Heart left ventricle (tissue), 16 donors: ENCODE results near the gene NT5DC4. TPM values are rescaled to one million over a fixed set of nuclear protein-coding genes. Genes with fewer than 3 reads are reported as not detected.

ENCODE experiments used
- ATAC-seq, 4 donors: fragments of 200-7000 bp; cut with Tn5 transposase; one replicate each; pipeline ENCODE4 v1.9.1; 2020 to 2022; ENCODE audit warnings: moderate library complexity in 4 of 4, mild to moderate bottlenecking in 3 of 4, moderate number of reproducible peaks in 1 of 4
- DNase-seq, 5 donors: peaks; one replicate each; pipeline ENCODE4 v3.0.0-alpha.2; 2020
- H3K27ac ChIP-seq, 12 donors: fragments of 200-600 bp; sonication (generic) in 4 of 12; one replicate each; pipeline versions ENCODE4 v1.5.0 to v1.8.0; 2016 to 2022; ENCODE audit warnings: mild to moderate bottlenecking in 2 of 12
- H3K27me3 ChIP-seq, 9 donors: fragments of 200-600 bp; sonication (generic) in 2 of 9; one replicate each; pipeline versions ENCODE4 v1.5.1 to v1.8.0; 2016 to 2022; ENCODE audit warnings: mild to moderate bottlenecking in 3 of 9
- H3K36me3 ChIP-seq, 9 donors: fragments of 200-600 bp; sonication (generic) in 2 of 9; one replicate each; pipeline versions ENCODE4 v1.5.0 to v1.8.0; 2018 to 2022; ENCODE audit warnings: mild to moderate bottlenecking in 2 of 9
- H3K4me1 ChIP-seq, 12 donors: fragments of 200-600 bp; sonication (generic) in 4 of 12; one replicate each; pipeline versions ENCODE4 v1.5.0 to v1.8.0; 2016 to 2022; ENCODE audit warnings: mild to moderate bottlenecking in 3 of 12
- H3K4me3 ChIP-seq, 12 donors: fragments of 200-600 bp; sonication (generic) in 4 of 12; one replicate each; pipeline versions ENCODE4 v1.5.0 to v1.8.0; 2017 to 2022; ENCODE audit warnings: mild to moderate bottlenecking in 9 of 12, moderate library complexity in 4 of 12
- H3K9me3 ChIP-seq, 12 donors: fragments of 200-600 bp; sonication (generic) in 4 of 12; one replicate each; pipeline versions ENCODE4 v1.5.0 to v1.8.0; 2016 to 2022; ENCODE audit warnings: mild to moderate bottlenecking in 1 of 12
- CTCF ChIP-seq, 12 donors: fragments of 200-600 bp; sonication (generic) in 4 of 12; IDR thresholded peaks; one replicate each; pipeline versions ENCODE4 v1.5.0 to v1.8.0; 2018 to 2022; ENCODE audit warnings: antibody characterized with exemption in 12 of 12, mild to moderate bottlenecking in 5 of 12
- POLR2A ChIP-seq, 2 donors: fragments of 450-650 bp; IDR thresholded peaks; one replicate each; pipeline ENCODE4 v1.6.1; 2017; ENCODE audit warnings: antibody characterized with exemption in 2 of 2, mild to moderate bottlenecking in 2 of 2, moderate library complexity in 2 of 2
- WGBS, 4 donors: extraction: QIAGEN DNeasy Blood & Tissue Kit in 2 of 4; methylation state at CpG; one replicate each; pipeline versions ENCODE4 v1.1.5 to v1.1.7; 2013 to 2018; 5-methylcytosine and 5-hydroxymethylcytosine counted together
- intact Hi-C, 10 donors: fragments of 100-400 bp; cut with DNase I; formaldehyde crosslinking; loops; one replicate each; pipeline versions ENCODE4 v1.11.1 to v1.14.2; 2022
- polyA plus RNA-seq, 2 donors: library from polyadenylated mRNA; stranded (reverse); fragments of 200-250 nt; gene quantifications; one replicate each; pipeline ENCODE4 v1.2.3, GENCODE V29; 2013
- total RNA-seq, 9 donors: library from RNA; depleted of rRNA in 2 of 9; stranded (reverse); fragments of >200 nt in 2 of 9; fragmentation: NEBNext Ultra II Directional in 3 of 9; extraction: Animal tissue kit (Norgen Biotek cat#: 25700) in 3 of 9; gene quantifications; one replicate each; pipeline versions ENCODE4 v1.1.0 to v1.2.4, GENCODE V29; 2016 to 2023
- donor health status: ischemic (EF 13 %, LVEDD 7.1; RV severe dilation, severe dysfunction).
- donor health status: healthy with polysubstance abuse.
- donor health status: DM: no; HTN: yes; CAD: no.
- donor health status: DM: no; HTN: no; CAD: no.
- donor health status: ischemic (EF 25% LVEDD 6.9; RV normal size, moderate dysfunction).
- donor health status: ischemic (EF 25% LVEDD 5.7; RV mildly dilated, moderate dysfunction).
- donor health status: healthy.
- donor health status: DM: yes; HTN: yes; CAD: no.
- donor health status: ischemic (EF 35%, LVEDD 5.7; RV mildly dilated, moderate dysfunction).
- donor health status: nonischemic (EF 11% LVEDD 7.7; RV severe dilation, severe dysfunction).
- donor health status: DM: yes; HTN: yes; CAD: no.
- donor health status: PGD.
- donor health status: ischemic (EF 29% LVEDD 5.4; RV normal size, mild dysfunction).
- donor health status: nonischemic (EF 23%, LVEDD 6.1; RV moderate dilation, normal function).

Gene NT5DC4
- total and polyA plus RNA-seq, 11 donors = 0.16 TPM; not detected in 10

GRCh38 chr2:112692918-112693317 is 27.9 kb upstream of the NT5DC4 start:
- peak overlapping the region in 1 of 12 donors; percentile 77 for H3K27ac ChIP-seq
- no peaks in the 10 kb centered on the region for H3K9me3 ChIP-seq
- TF ChIP-seq POLR2A (IDR thresholded peaks at IDR 0.05) (no peak), CTCF (IDR thresholded peaks at IDR 0.05) (no peak)
- ATAC-seq = no peak
- no peaks in the 10 kb centered on the region for H3K27me3 ChIP-seq
- peaks cover 0 to 28% (median 0%) of the 10 kb centered on the region in 12 donors for H3K4me1 ChIP-seq
- H3K4me3 ChIP-seq = no peak overlapping the region
- intact Hi-C loops = loop anchor here in 4 of 10 donors (5.0 to 10.0 kb wide), 2 partner anchors 66 to 68 kb away; no protein-coding TSS in a partner anchor
- no peak for DNase-seq
- 83 to 95% (median 87%) methylated on average over 1 of the region's 1 CpG for WGBS, 4 donors
- H3K36me3 ChIP-seq = no peaks in the 10 kb centered on the region

GRCh38 chr2:112693596-112693995 is 27.2 kb upstream of the NT5DC4 start:
- peaks cover 0 to 34% (median 0%) of the 10 kb centered on the region in 12 donors for H3K4me1 ChIP-seq
- H3K36me3 ChIP-seq = no peaks in the 10 kb centered on the region
- WGBS, 4 donors = 76 to 86% (median 82%) methylated on average over 9 of the region's 9 CpGs
- intact Hi-C loops = loop anchor here in 4 of 10 donors (5.0 to 10.0 kb wide), 2 partner anchors 66 to 69 kb away; no protein-coding TSS in a partner anchor
- no peaks in the 10 kb centered on the region for H3K9me3 ChIP-seq
- TF ChIP-seq CTCF (IDR thresholded peaks at IDR 0.05) (no peak), POLR2A (IDR thresholded peaks at IDR 0.05) (no peak)
- no peak for DNase-seq
- ATAC-seq = no peak
- no peak overlapping the region for H3K4me3 ChIP-seq
- H3K27ac ChIP-seq = no peak overlapping the region
- no peaks in the 10 kb centered on the region for H3K27me3 ChIP-seq

DNA sequence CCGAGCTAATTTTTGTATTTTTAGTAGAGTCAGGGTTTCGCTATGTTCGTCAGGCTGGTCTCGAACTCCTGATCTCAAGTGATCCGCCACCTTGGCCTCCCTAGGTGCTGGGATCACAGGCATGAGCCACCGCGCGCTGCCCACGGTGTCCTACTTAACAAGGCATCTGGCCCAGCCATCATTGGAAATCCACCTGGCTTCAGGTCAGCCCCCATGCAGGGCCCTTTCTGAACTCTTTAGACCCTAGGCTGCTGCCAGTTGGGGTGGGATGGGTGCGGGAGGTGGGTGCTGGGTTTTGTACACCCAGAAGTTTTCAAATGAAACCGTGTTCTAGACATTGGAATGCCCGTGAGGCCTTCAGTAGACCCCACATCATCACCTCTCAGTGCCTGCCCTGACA is 26.6 kb upstream of the NT5DC4 start:
- no peak for DNase-seq
- ATAC-seq = no peak
- no peaks in the 10 kb centered on the region for H3K9me3 ChIP-seq
- intact Hi-C loops = loop anchor here in 4 of 10 donors (5.0 to 10.0 kb wide), 2 partner anchors 67 to 69 kb away; no protein-coding TSS in a partner anchor
- H3K4me3 ChIP-seq = no peak overlapping the region
- no peak overlapping the region for H3K27ac ChIP-seq
- H3K4me1 ChIP-seq = peaks cover 0 to 40% (median 0%) of the 10 kb centered on the region in 12 donors
- no peaks in the 10 kb centered on the region for H3K27me3 ChIP-seq
- H3K36me3 ChIP-seq = no peaks in the 10 kb centered on the region
- 95 to 98% (median 96%) methylated on average over 11 to 12 of the region's 12 CpGs for WGBS, 4 donors
- TF ChIP-seq POLR2A (IDR thresholded peaks at IDR 0.05) (no peak), CTCF (IDR thresholded peaks at IDR 0.05) (no peak)

DNA sequence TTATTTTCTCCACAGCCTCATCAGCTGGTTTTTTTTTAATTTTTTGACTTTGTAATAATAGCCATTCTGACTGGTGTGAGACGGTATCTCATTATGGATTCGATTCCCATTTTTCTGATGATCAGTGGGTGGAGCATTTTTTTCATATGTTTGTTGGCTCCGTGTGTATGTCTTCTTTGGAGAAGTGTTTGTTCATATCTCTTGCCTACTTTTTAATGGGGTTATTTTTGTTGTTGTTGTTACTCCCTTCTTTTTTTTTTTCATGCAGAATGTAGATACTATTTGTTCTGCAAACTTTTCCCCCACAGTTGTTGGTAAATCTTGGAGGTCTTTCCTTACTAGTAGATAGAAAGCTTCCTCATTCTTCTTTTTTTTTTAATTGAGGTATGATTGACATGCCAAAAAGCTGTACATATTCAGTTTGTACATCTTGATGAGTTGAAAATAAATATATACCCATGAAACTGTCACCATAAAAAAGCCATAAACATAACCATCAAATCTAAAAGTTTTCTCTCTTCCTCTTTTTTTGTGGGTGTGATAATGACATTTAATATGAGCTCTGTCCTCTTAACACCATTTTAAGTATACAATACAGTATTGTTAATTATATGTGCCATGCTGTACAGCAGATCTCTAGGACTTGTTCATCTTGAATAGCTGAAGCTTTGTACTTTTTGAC is 21.8 kb upstream of the NT5DC4 start:
- Histone ChIP-seq H3K4me3 (no peak overlapping the region), H3K36me3 (no peaks in the 10 kb centered on the region), H3K27me3 (no peaks in the 10 kb centered on the region), H3K27ac (peak overlapping the region in 1 of 12 donors; percentile 91), H3K9me3 (no peaks in the 10 kb centered on the region), H3K4me1 (peaks cover 0 to 44% (median 0%) of the 10 kb centered on the region in 12 donors)
- TF ChIP-seq CTCF (IDR thresholded peaks at IDR 0.05) = no peak
- TF ChIP-seq POLR2A (IDR thresholded peaks at IDR 0.05) = no peak
- ATAC-seq (no peak), DNase-seq (no peak)
- WGBS, 4 donors = 84 to 93% (median 86%) methylated on average over 3 of the region's 3 CpGs
- intact Hi-C loops = loop anchor here in 1 of 10 donors (10.0 kb wide), 1 partner anchor 74 kb away; no protein-coding TSS in a partner anchor
